ENCODE measurements around the gene METTL17. TPM values are rescaled to one million over a fixed set of nuclear protein-coding genes. Genes with fewer than 3 reads are reported as not detected.
A peak's percentile ranks its signal among the peaks of the same experiment; 100 is the strongest.

Gene METTL17
- total and polyA plus RNA-seq, 2 experiments from 2014 or later: 65.9 to 80.9 TPM

GRCh38 chr14:21043387-21043973 is 53.7 kb downstream of the METTL17 start:
- Histone ChIP-seq H3K9me3 (ENCODE audit: low read depth) (no peaks in the 10 kb centered on the region), H2AFZ (no peak overlapping the region), H4K20me1 (ENCODE audit: insufficient read depth, poor library complexity, severe bottlenecking) (no peaks in the 10 kb centered on the region), H3K27ac (peak overlapping the region; percentile 10), H3K36me3 (replicated peaks; ENCODE audit: insufficient read depth, low read depth) (no peaks in the 10 kb centered on the region), H3K4me1 (ENCODE audit: insufficient read depth) (peaks cover 14% of the 10 kb centered on the region), H3K4me2 (no peak overlapping the region), H3K79me2 (no peaks in the 10 kb centered on the region), H3K27me3 (no peaks in the 10 kb centered on the region), H3K9me2 (replicated peaks; ENCODE audit: insufficient read depth) (no peaks in the 10 kb centered on the region), H3K4me3 (no peak overlapping the region)
- TF ChIP-seq EZH2 (IDR thresholded peaks at IDR 0.05; ENCODE audit: borderline replicate concordance) (no peak), EZH2phosphoT487 (IDR thresholded peaks at IDR 0.05; ENCODE audit: low read depth, severe bottlenecking, unreplicated experiment) (no peak), CTCF (IDR thresholded peaks at IDR 0.05; ENCODE audit: poor library complexity) (no peak)
- WGBS (ENCODE audit: low lambda C conversion rate, missing lambda C conversion rate): 79% methylated on average over 2 of the region's 2 CpGs
- no peak for DNase-seq (ENCODE audit: low spot score)

GRCh38 chr14:21043974-21044618 is 54.3 kb downstream of the METTL17 start:
- no peak overlapping the region for H3K4me2 ChIP-seq
- no peaks in the 10 kb centered on the region for H3K79me2 ChIP-seq
- WGBS (ENCODE audit: low lambda C conversion rate, missing lambda C conversion rate): 60% methylated on average over 6 of the region's 6 CpGs
- no peaks in the 10 kb centered on the region for H3K27me3 ChIP-seq
- H3K36me3 ChIP-seq (replicated peaks; ENCODE audit: insufficient read depth, low read depth): no peaks in the 10 kb centered on the region
- peak overlapping the region; percentile 10 for H3K27ac ChIP-seq
- TF ChIP-seq EZH2phosphoT487 (IDR thresholded peaks at IDR 0.05; ENCODE audit: low read depth, severe bottlenecking, unreplicated experiment) (no peak), CTCF (IDR thresholded peaks at IDR 0.05; ENCODE audit: poor library complexity) (no peak), EZH2 (IDR thresholded peaks at IDR 0.05; ENCODE audit: borderline replicate concordance) (no peak)
- H4K20me1 ChIP-seq (ENCODE audit: insufficient read depth, poor library complexity, severe bottlenecking): no peaks in the 10 kb centered on the region
- no peak overlapping the region for H2AFZ ChIP-seq
- no peak overlapping the region for H3K4me3 ChIP-seq
- no peaks in the 10 kb centered on the region for H3K9me3 ChIP-seq (ENCODE audit: low read depth)
- peaks cover 9% of the 10 kb centered on the region for H3K4me1 ChIP-seq (ENCODE audit: insufficient read depth)
- no peak for DNase-seq (ENCODE audit: low spot score)
- no peaks in the 10 kb centered on the region for H3K9me2 ChIP-seq (replicated peaks; ENCODE audit: insufficient read depth)

Small RNA genes within 50 kb of the gene (microRNA-seq; reads per million reads assigned to microRNA genes)
- gene MIR6717: 1.3 reads per million

Small RNA genes within 50 kb of the gene (small RNA-seq; reads per million reads assigned to genes)
- not detected for gene RN7SL189P

Other genes starting within 250 kb of the METTL17 start
- not detected in 2 replicates for gene EDDM3A, start 244.1 kb upstream of the METTL17 start, total RNA-seq
- not detected in 2 replicates for gene EDDM3A, start 244.1 kb upstream of the METTL17 start, polyA plus RNA-seq
- not detected in 2 replicates for gene EDDM3B, start 221.6 kb upstream of the METTL17 start, total RNA-seq
- 0.41 TPM in 1 of 2 replicates, not detected in the other for gene EDDM3B, start 221.6 kb upstream of the METTL17 start, polyA plus RNA-seq
- 1.0 and 1.3 TPM in 2 replicates for gene RNASE6, start 208.7 kb upstream of the METTL17 start, total RNA-seq
- gene RNASE6, start 208.7 kb upstream of the METTL17 start, polyA plus RNA-seq: 0.78 and 1.8 TPM in 2 replicates
- 61.0 and 84.5 TPM in 2 replicates for gene RNASE1, start 187.1 kb upstream of the METTL17 start, total RNA-seq
- gene RNASE1, start 187.1 kb upstream of the METTL17 start, polyA plus RNA-seq: 108 and 135 TPM in 2 replicates
- gene RNASE3, start 98.6 kb upstream of the METTL17 start, total RNA-seq: 1.4 TPM in 1 of 2 replicates, not detected in the other
- gene RNASE3, start 98.6 kb upstream of the METTL17 start, polyA plus RNA-seq: 0.50 and 0.52 TPM in 2 replicates
- 0.92 and 1.6 TPM in 2 replicates for gene RNASE2, start 34.5 kb upstream of the METTL17 start, total RNA-seq
- 5.6 and 8.9 TPM in 2 replicates for gene RNASE2, start 34.5 kb upstream of the METTL17 start, polyA plus RNA-seq
- 3.3 and 4.2 TPM in 2 replicates for gene SLC39A2, start 9.3 kb downstream of the METTL17 start, total RNA-seq
- gene SLC39A2, start 9.3 kb downstream of the METTL17 start, polyA plus RNA-seq: 6.2 and 9.2 TPM in 2 replicates
- 92.0 and 114 TPM in 2 replicates for gene NDRG2, start 35.1 kb downstream of the METTL17 start, total RNA-seq
- gene NDRG2, start 35.1 kb downstream of the METTL17 start, polyA plus RNA-seq: 108 and 112 TPM in 2 replicates
- not detected in 2 replicates for gene TPPP2, start 40.2 kb downstream of the METTL17 start, total RNA-seq
- gene TPPP2, start 40.2 kb downstream of the METTL17 start, polyA plus RNA-seq: not detected in 2 replicates
- not detected in 2 replicates for gene RNASE13, start 44.8 kb downstream of the METTL17 start, total RNA-seq
- gene RNASE13, start 44.8 kb downstream of the METTL17 start, polyA plus RNA-seq: not detected in 2 replicates
- not detected in 2 replicates for gene RNASE7, start 52.4 kb downstream of the METTL17 start, total RNA-seq
- gene RNASE7, start 52.4 kb downstream of the METTL17 start, polyA plus RNA-seq: not detected in 2 replicates
- not detected in 2 replicates for gene RNASE8, start 67.8 kb downstream of the METTL17 start, total RNA-seq
- gene RNASE8, start 67.8 kb downstream of the METTL17 start, polyA plus RNA-seq: not detected in 2 replicates
- 36.0 and 53.7 TPM in 2 replicates for gene ARHGEF40, start 80.3 kb downstream of the METTL17 start, total RNA-seq
- gene ARHGEF40, start 80.3 kb downstream of the METTL17 start, polyA plus RNA-seq: 36.7 and 38.1 TPM in 2 replicates
- 29.5 and 52.8 TPM in 2 replicates for gene ZNF219, start 108.7 kb downstream of the METTL17 start, total RNA-seq
- gene ZNF219, start 108.7 kb downstream of the METTL17 start, polyA plus RNA-seq: 24.4 and 25.1 TPM in 2 replicates
- gene TMEM253, start 111.1 kb downstream of the METTL17 start, total RNA-seq: 1.9 and 4.9 TPM in 2 replicates
- 5.4 and 7.8 TPM in 2 replicates for gene TMEM253, start 111.1 kb downstream of the METTL17 start, polyA plus RNA-seq
- not detected in 2 replicates for gene OR5AU1, start 166.1 kb downstream of the METTL17 start, total RNA-seq
- gene OR5AU1, start 166.1 kb downstream of the METTL17 start, polyA plus RNA-seq: not detected in 2 replicates

Data from hepatocyte (in vitro differentiated cells).